WTC11 (cell line): ENCODE results near the gene UBE3A. TPM values are rescaled to one million over a fixed set of nuclear protein-coding genes. Genes with fewer than 3 reads are reported as not detected.

Source experiments
- ATAC-seq: fragments of 200-7000 bp; cut with Tn5 transposase; 2 replicates; pipeline ENCODE4 v1.10.0; 2021; ENCODE audit warnings: mild to moderate bottlenecking, moderate library complexity
- CTCF ChIA-PET: fragments of 300-600 bp; sonication (Branson Sonifier 250); formaldehyde crosslinking; loops from one replicate; lab custom pipeline; 2021; ENCODE audit warnings: antibody characterized with exemption; lab: Charles Lee
- POLR2A ChIA-PET: fragments of 350-600 bp; sonication (Branson Sonifier 250); formaldehyde crosslinking; loops from one replicate; lab custom pipeline; 2021; ENCODE audit warnings: antibody characterized with exemption; lab: Charles Lee
- DNase-seq: peaks from one replicate; pipeline ENCODE4 v3.0.0; 2021; ENCODE audit warnings: low spot score
- H3K27ac Mint-ChIP-seq: 2 replicates; pipeline ENCODE4 v1.8.0; 2021; ENCODE audit warnings: mixed read lengths
- H3K27me3 Mint-ChIP-seq: 2 replicates; pipeline ENCODE4 v1.8.0; 2021; ENCODE audit warnings: low read depth, mild to moderate bottlenecking, moderate library complexity, mixed read lengths
- H3K36me3 Mint-ChIP-seq: 2 replicates; pipeline ENCODE4 v1.8.0; 2021; ENCODE audit warnings: mixed read lengths
- H3K4me1 Mint-ChIP-seq: 2 replicates; pipeline ENCODE4 v1.8.0; 2022; ENCODE audit warnings: mixed read lengths
- H3K4me3 Mint-ChIP-seq: 2 replicates; pipeline ENCODE4 v1.8.0; 2021; ENCODE audit warnings: mild to moderate bottlenecking, moderate library complexity, mixed read lengths
- H3K9me3 Mint-ChIP-seq: 2 replicates; pipeline ENCODE4 v1.8.0; 2021; ENCODE audit warnings: mixed read lengths
- ARID4B ChIP-seq: sonication (generic); formaldehyde crosslinking; IDR thresholded peaks from 2 replicates; pipeline ENCODE4 v1.8.0; 2023; ENCODE audit warnings: missing genetic modification reagents, mild to moderate bottlenecking, borderline replicate concordance
- ATF6 ChIP-seq: sonication (generic); formaldehyde crosslinking; IDR thresholded peaks from 2 replicates; pipeline ENCODE4 v1.8.1; 2023; ENCODE audit warnings: mild to moderate bottlenecking, missing genetic modification reagents
- CBFB ChIP-seq: sonication (generic); formaldehyde crosslinking; IDR thresholded peaks from 2 replicates; pipeline ENCODE4 v1.8.1; 2022; ENCODE audit warnings: mild to moderate bottlenecking, low read depth, missing genetic modification reagents
- E2F1 ChIP-seq: sonication (generic); formaldehyde crosslinking; IDR thresholded peaks from 2 replicates; pipeline ENCODE4 v1.8.0; 2022; ENCODE audit warnings: mild to moderate bottlenecking, missing genetic modification reagents
- FOXK1 ChIP-seq: sonication (generic); formaldehyde crosslinking; IDR thresholded peaks from 2 replicates; pipeline ENCODE4 v1.8.0; 2022; ENCODE audit warnings: mild to moderate bottlenecking, moderate library complexity, missing genetic modification reagents
- FOXP1 ChIP-seq: sonication (generic); formaldehyde crosslinking; IDR thresholded peaks from 2 replicates; pipeline ENCODE4 v1.8.0; 2022; ENCODE audit warnings: missing genetic modification reagents, mild to moderate bottlenecking, moderate library complexity, borderline replicate concordance
- GABPB1 ChIP-seq: sonication (generic); formaldehyde crosslinking; IDR thresholded peaks from 2 replicates; pipeline ENCODE4 v1.8.1; 2023; ENCODE audit warnings: mild to moderate bottlenecking, missing genetic modification reagents
- GTF2I ChIP-seq: fragments of 250-450 bp; sonication (Bioruptor Pico); conservative IDR thresholded peaks from 2 replicates; pipeline ENCODE4 v1.4.0; 2021; ENCODE audit warnings: mild to moderate bottlenecking
- IRF2 ChIP-seq: sonication (generic); formaldehyde crosslinking; IDR thresholded peaks from 2 replicates; pipeline ENCODE4 v1.8.0; 2022; ENCODE audit warnings: low read depth, missing genetic modification reagents, borderline replicate concordance
- NFATC4 ChIP-seq: fragments of 250-450 bp; sonication (Bioruptor Pico); IDR thresholded peaks from 2 replicates; pipeline ENCODE4 v1.9.0; 2021; ENCODE audit warnings: mild to moderate bottlenecking
- PRRX2 ChIP-seq: fragments of 250-450 bp; sonication (Bioruptor Pico); IDR thresholded peaks from 2 replicates; pipeline ENCODE4 v1.8.0; 2021; ENCODE audit warnings: mild to moderate bottlenecking
- SMAD3 ChIP-seq: sonication (generic); formaldehyde crosslinking; IDR thresholded peaks from 2 replicates; pipeline ENCODE4 v1.8.0; 2022; ENCODE audit warnings: missing genetic modification reagents, mild to moderate bottlenecking, borderline replicate concordance
- SP1 ChIP-seq: sonication (generic); formaldehyde crosslinking; conservative IDR thresholded peaks from 2 replicates; pipeline ENCODE4 v1.8.1; 2022; ENCODE audit warnings: missing genetic modification reagents
- TEAD4 ChIP-seq: sonication (generic); formaldehyde crosslinking; IDR thresholded peaks from 2 replicates; pipeline ENCODE4 v1.8.0; 2022; ENCODE audit warnings: mild to moderate bottlenecking, missing genetic modification reagents
- ZBTB43 ChIP-seq: sonication (generic); formaldehyde crosslinking; IDR thresholded peaks from 2 replicates; pipeline ENCODE4 v1.8.1; 2023; ENCODE audit warnings: mild to moderate bottlenecking, missing genetic modification reagents
- ZNF121 ChIP-seq: sonication (generic); formaldehyde crosslinking; IDR thresholded peaks from 2 replicates; pipeline ENCODE4 v1.8.0; 2023; ENCODE audit warnings: missing genetic modification reagents
- ZNF138 ChIP-seq: sonication (generic); formaldehyde crosslinking; conservative IDR thresholded peaks from 2 replicates; pipeline ENCODE4 v1.8.1; 2022; ENCODE audit warnings: mild to moderate bottlenecking, moderate library complexity, missing genetic modification reagents
- ZNF232 ChIP-seq: sonication (generic); formaldehyde crosslinking; IDR thresholded peaks from 2 replicates; pipeline ENCODE4 v1.8.0; 2022; ENCODE audit warnings: mild to moderate bottlenecking, missing genetic modification reagents
- ZNF532 ChIP-seq: fragments of 250-450 bp; sonication (Bioruptor Pico); IDR thresholded peaks from 2 replicates; pipeline ENCODE4 v1.9.0; 2021; ENCODE audit warnings: mild to moderate bottlenecking, borderline replicate concordance
- total RNA-seq: library from RNA; stranded (reverse); gene quantifications from 3 replicates; pipeline ENCODE4 v1.2.3, GENCODE V29; 2021

Gene UBE3A
- total RNA-seq, 1 experiment from 2014 or later, result 120 TPM

- Mint-ChIP-seq H3K4me3 (no peak overlapping the region), H3K36me3 (peaks cover 10% of the 10 kb centered on the region), H3K27ac (no peak overlapping the region), H3K4me1 (peaks cover 61% of the 10 kb centered on the region), H3K27me3 (no peaks in the 10 kb centered on the region), H3K9me3 (peaks cover 6% of the 10 kb centered on the region)
- POLR2A ChIA-PET, result interaction anchor here (0.6 kb wide), 1 partner anchor 10 kb away, joined by 10 read pairs; no protein-coding TSS in a partner anchor
- DNase-seq, result no peak
- CTCF ChIA-PET, result interaction anchor here (0.7 to 1.0 kb wide), 2 partner anchors 14 to 678 kb away, joined by 3 to 4 read pairs; no protein-coding TSS in a partner anchor
- TF ChIP-seq GABPB1 (CRISPR knock-in tag) (no peak), E2F1 (CRISPR knock-in tag) (no peak), SMAD3 (CRISPR knock-in tag) (no peak), CBFB (CRISPR knock-in tag) (no peak), NFATC4 (CRISPR knock-in tag) (no peak), ZNF532 (CRISPR knock-in tag) (no peak), ZNF138 (CRISPR knock-in tag) (no peak), ZNF121 (CRISPR knock-in tag) (no peak), GTF2I (CRISPR knock-in tag) (no peak), PRRX2 (CRISPR knock-in tag) (no peak), ZNF232 (CRISPR knock-in tag) (no peak), FOXK1 (CRISPR knock-in tag) (no peak), ZBTB43 (CRISPR knock-in tag) (no peak), FOXP1 (no peak), IRF2 (no peak), TEAD4 (CRISPR knock-in tag) (no peak)
- no peak for ATAC-seq
These were observed 21.2 kb downstream of the UBE3A start for GRCh38 chr15:25417604-25418003.

GRCh38 chr15:25416693-25417092 lies 22.1 kb downstream of the UBE3A start:
- ATAC-seq (peak; percentile 51; the same call in 1 of the 2 replicates), DNase-seq (no peak)
- ChIA-PET POLR2A (interaction anchor here (1.4 kb wide), 1 partner anchor 11 kb away, joined by 4 read pairs; no protein-coding TSS in a partner anchor), CTCF (interaction anchor here (1.0 kb wide), 1 partner anchor 15 kb away, joined by 4 read pairs; no protein-coding TSS in a partner anchor)
- Mint-ChIP-seq H3K27me3 (no peaks in the 10 kb centered on the region), H3K4me3 (no peak overlapping the region), H3K36me3 (peaks cover 6% of the 10 kb centered on the region), H3K27ac (peak overlapping the region; percentile 53), H3K4me1 (peaks cover 61% of the 10 kb centered on the region), H3K9me3 (peaks cover 6% of the 10 kb centered on the region)
- TF ChIP-seq SP1 (CRISPR knock-in tag), result no peak

GRCh38 chr15:25415707-25416106 lies 23.1 kb downstream of the UBE3A start:
- DNase-seq (no peak), ATAC-seq (no peak)
- Mint-ChIP-seq H3K27me3 (no peaks in the 10 kb centered on the region), H3K4me3 (no peak overlapping the region), H3K27ac (no peak overlapping the region), H3K4me1 (peaks cover 58% of the 10 kb centered on the region), H3K36me3 (no peaks in the 10 kb centered on the region), H3K9me3 (no peaks in the 10 kb centered on the region)
- ChIA-PET CTCF (interaction anchor here (0.6 kb wide), 2 partner anchors 19 to 48 kb away, joined by 3 to 4 read pairs; no protein-coding TSS in a partner anchor), POLR2A (interaction anchor here (1.4 kb wide), 1 partner anchor 12 kb away, joined by 4 read pairs; no protein-coding TSS in a partner anchor)
- TF ChIP-seq ARID4B (CRISPR knock-in tag) (no peak), ATF6 (CRISPR knock-in tag) (no peak)
